ENCODE data around the gene TOX3.

The TOX3 gene

GRCh38 chr16:52492789-52493357, 54.1 kb downstream of the TOX3 start:
- no peak for DNase-seq (ENCODE audit: low spot score)

GRCh38 chr16:52491216-52491615, 55.7 kb downstream of the TOX3 start:
- no peak for DNase-seq (ENCODE audit: low spot score)

GRCh38 chr16:52489894-52490293, 57.0 kb downstream of the TOX3 start:
- DNase-seq (ENCODE audit: low spot score) = no peak

- DNase-seq (ENCODE audit: low spot score) = no peak
Measured at GRCh38 chr16:52488837-52489289, 58.1 kb downstream of the TOX3 start.

GRCh38 chr16:52487849-52488457, 59.0 kb downstream of the TOX3 start:
- DNase-seq (ENCODE audit: low spot score) = no peak

GRCh38 chr16:52480237-52480636, 66.7 kb downstream of the TOX3 start:
- DNase-seq (ENCODE audit: low spot score) = no peak

- no peak for DNase-seq (ENCODE audit: low spot score)
Measured at GRCh38 chr16:52476111-52476510, 70.8 kb downstream of the TOX3 start.

- DNase-seq (ENCODE audit: low spot score) = no peak
Measured at GRCh38 chr16:52474679-52475078, 72.3 kb downstream of the TOX3 start.

GRCh38 chr16:52473096-52473495, 73.8 kb downstream of the TOX3 start:
- DNase-seq (ENCODE audit: low spot score) = no peak

- no peak for DNase-seq (ENCODE audit: low spot score)
Measured at GRCh38 chr16:52471650-52472370, 75.1 kb downstream of the TOX3 start.

GRCh38 chr16:52470585-52470984, 76.4 kb downstream of the TOX3 start:
- no peak for DNase-seq (ENCODE audit: low spot score)

GRCh38 chr16:52469775-52470174, 77.2 kb downstream of the TOX3 start:
- DNase-seq (ENCODE audit: low spot score) = no peak

- DNase-seq (ENCODE audit: low spot score) = no peak
Measured at GRCh38 chr16:52469091-52469490, 77.9 kb downstream of the TOX3 start.

GRCh38 chr16:52467753-52468152, 79.2 kb downstream of the TOX3 start:
- no peak for DNase-seq (ENCODE audit: low spot score)

- no peak for DNase-seq (ENCODE audit: low spot score)
Measured at GRCh38 chr16:52466994-52467393, 79.9 kb downstream of the TOX3 start.

- no peak for DNase-seq (ENCODE audit: low spot score)
Measured at GRCh38 chr16:52465711-52466267, 81.2 kb downstream of the TOX3 start.

GRCh38 chr16:52463904-52464303, 83.0 kb downstream of the TOX3 start:
- no peak for DNase-seq (ENCODE audit: low spot score)

- no peak for DNase-seq (ENCODE audit: low spot score)
Measured at GRCh38 chr16:52462816-52463215, 84.1 kb downstream of the TOX3 start.

GRCh38 chr16:52460639-52461178, 86.2 kb downstream of the TOX3 start:
- no peak for DNase-seq (ENCODE audit: low spot score)

- DNase-seq (ENCODE audit: low spot score) = no peak
Measured at GRCh38 chr16:52456368-52456767, 90.6 kb downstream of the TOX3 start.

- no peak for DNase-seq (ENCODE audit: low spot score)
Measured at GRCh38 chr16:52455549-52456277, 91.2 kb downstream of the TOX3 start.

GRCh38 chr16:52453644-52454043, 93.3 kb downstream of the TOX3 start:
- DNase-seq (ENCODE audit: low spot score) = no peak

All from left forelimb (tissue), 1 donor.